DND-41 (cell line): ENCODE results near the gene LRRC28.

Experiments
- ATAC-seq: fragments of 200-7000 bp; cut with Tn5 transposase; 3 replicates; pipeline ENCODE4 v1.9.1; 2021; ENCODE audit warnings: low read depth; ENCODE audit not compliant: insufficient read depth
- DNase-seq: peaks from one replicate; pipeline ENCODE4 v3.0.0-alpha.2; 2020
- H2AFZ ChIP-seq: 2 replicates; pipeline ENCODE4 v1.6.0; 2012; ENCODE audit warnings: low read depth, low read length
- H3K27ac ChIP-seq: 2 replicates; pipeline ENCODE4 v1.5.1; 2012; ENCODE audit warnings: low read length, inconsistent platforms
- H3K27me3 ChIP-seq: fragments of 200-600 bp; sonication (generic); 2 replicates; pipeline ENCODE4 v1.6.0; 2012; ENCODE audit warnings: low read length, mild to moderate bottlenecking, inconsistent platforms; ENCODE audit not compliant: insufficient read depth, poor library complexity
- H3K36me3 ChIP-seq: 2 replicates; pipeline ENCODE4 v1.5.1; 2012; ENCODE audit warnings: low read length, inconsistent platforms; ENCODE audit not compliant: insufficient read depth
- H3K4me1 ChIP-seq: 2 replicates; pipeline ENCODE4 v1.5.1; 2012; ENCODE audit warnings: mild to moderate bottlenecking, low read length; ENCODE audit not compliant: insufficient read depth
- H3K4me2 ChIP-seq: 2 replicates; pipeline ENCODE4 v1.6.0; 2012; ENCODE audit warnings: mild to moderate bottlenecking, moderate library complexity, low read length, inconsistent platforms; ENCODE audit not compliant: insufficient read depth
- H3K4me3 ChIP-seq, 2 experiments: fragments of 200-600 bp in 1 of 2; shearing (Covaris generic) in 1 of 2; 2 replicates each; pipeline ENCODE4 v1.5.1; 2012 to 2016; ENCODE audit warnings: inconsistent platforms in 2 of 2, low read length in 2 of 2, mild to moderate bottlenecking in 2 of 2, low read depth in 1 of 2, moderate library complexity in 1 of 2
- H3K79me2 ChIP-seq: 2 replicates; pipeline ENCODE4 v1.6.0; 2012; ENCODE audit warnings: low read length, inconsistent platforms; ENCODE audit not compliant: insufficient read depth
- H3K9ac ChIP-seq: 2 replicates; pipeline ENCODE4 v1.6.0; 2012; ENCODE audit warnings: low read depth, mild to moderate bottlenecking, inconsistent platforms, low read length, moderate library complexity
- H3K9me3 ChIP-seq: 2 replicates; pipeline ENCODE4 v1.5.1; 2012; ENCODE audit warnings: low read length, moderate library complexity, mild to moderate bottlenecking, inconsistent platforms; ENCODE audit not compliant: insufficient read depth, severe bottlenecking
- H4K20me1 ChIP-seq: 2 replicates; pipeline ENCODE4 v1.6.0; 2012; ENCODE audit warnings: low read length; ENCODE audit not compliant: insufficient read depth
- CTCF ChIP-seq: IDR thresholded peaks from 2 replicates; pipeline ENCODE4 v1.5.1; 2012; ENCODE audit warnings: borderline replicate concordance, low read length, moderate library complexity, mild to moderate bottlenecking; ENCODE audit not compliant: poor library complexity, severe bottlenecking; ENCODE audit errors: extremely low read depth
- EZH2 ChIP-seq: IDR thresholded peaks from 3 replicates; pipeline ENCODE4 v1.6.1; 2012; ENCODE audit warnings: borderline replicate concordance, low read depth, mild to moderate bottlenecking, moderate library complexity, low read length, inconsistent platforms; ENCODE audit not compliant: severe bottlenecking

LRRC28 gene

GRCh38 chr15:99328106-99329072 lies 77.1 kb downstream of the LRRC28 start:
- no peaks in the 10 kb centered on the region for H3K36me3 ChIP-seq
- H3K4me1 ChIP-seq, result no peaks in the 10 kb centered on the region
- DNase-seq (no peak), ATAC-seq (no peak)
- H3K4me3 ChIP-seq, result no peak overlapping the region
- H3K9me3 ChIP-seq, result no peaks in the 10 kb centered on the region
- H3K9ac ChIP-seq, result no peak overlapping the region
- no peak overlapping the region for H2AFZ ChIP-seq
- no peak for TF ChIP-seq CTCF
- no peak for TF ChIP-seq EZH2
- H3K79me2 ChIP-seq, result peaks cover 10% of the 10 kb centered on the region; the same call in 1 of the 2 replicates
- no peak overlapping the region for H3K27ac ChIP-seq
- no peaks in the 10 kb centered on the region for H4K20me1 ChIP-seq
- H3K4me2 ChIP-seq, result no peak overlapping the region
- H3K27me3 ChIP-seq, result no peaks in the 10 kb centered on the region

- H3K4me1 ChIP-seq, result no peaks in the 10 kb centered on the region
- H3K4me3 ChIP-seq, result no peak overlapping the region
- TF ChIP-seq EZH2 (no peak), CTCF (no peak)
- no peak for ATAC-seq
- H3K79me2 ChIP-seq, result peaks cover 6% of the 10 kb centered on the region; the same call in 1 of the 2 replicates
- no peak for DNase-seq
- H3K27me3 ChIP-seq, result no peaks in the 10 kb centered on the region
- H3K27ac ChIP-seq, result no peak overlapping the region
- no peak overlapping the region for H2AFZ ChIP-seq
- H3K4me2 ChIP-seq, result no peak overlapping the region
- no peak overlapping the region for H3K9ac ChIP-seq
- no peaks in the 10 kb centered on the region for H4K20me1 ChIP-seq
- H3K36me3 ChIP-seq, result peaks cover 11% of the 10 kb centered on the region
- H3K9me3 ChIP-seq, result no peaks in the 10 kb centered on the region
These were observed 80.1 kb downstream of the LRRC28 start for GRCh38 chr15:99331381-99331780.

- Histone ChIP-seq H3K79me2 (peaks cover 6% of the 10 kb centered on the region; the same call in 1 of the 2 replicates), H3K9me3 (no peaks in the 10 kb centered on the region), H2AFZ (no peak overlapping the region), H3K4me3 (no peak overlapping the region), H4K20me1 (no peaks in the 10 kb centered on the region), H3K27ac (no peak overlapping the region), H3K4me2 (no peak overlapping the region), H3K9ac (no peak overlapping the region), H3K36me3 (peaks cover 13% of the 10 kb centered on the region), H3K4me1 (no peaks in the 10 kb centered on the region), H3K27me3 (no peaks in the 10 kb centered on the region)
- no peak for ATAC-seq
- DNase-seq, result no peak
- no peak for TF ChIP-seq CTCF
- no peak for TF ChIP-seq EZH2
These were observed 82.1 kb downstream of the LRRC28 start for GRCh38 chr15:99333413-99333812.
